PC-3 (cell line): Measurements from ENCODE around the gene SEC61A2. TPM values are rescaled to one million over a fixed set of nuclear protein-coding genes. Genes with fewer than 3 reads are reported as not detected.

ENCODE experiments used
- ATAC-seq: fragments of 200-7000 bp; cut with Tn5 transposase; 2 replicates; pipeline ENCODE4 v1.9.1; 2020; ENCODE audit warnings: mild to moderate bottlenecking, moderate library complexity
- BruUV-seq: library from RNA; stranded (reverse); fragments of 400-500 nt; replicated peaks from 2 replicates; lab custom pipeline; 2021; lab: Mats Ljungman, UMichigan
- CTCF ChIA-PET: fragments of 300-600 bp; sonication (Branson Sonifier 250); formaldehyde crosslinking; loops from one replicate; lab custom pipeline; 2022; ENCODE audit warnings: antibody characterized with exemption; lab: Charles Lee
- POLR2A ChIA-PET: fragments of 300-600 bp; sonication (Branson Sonifier 250); formaldehyde crosslinking; loops from one replicate; lab custom pipeline; 2022; ENCODE audit warnings: antibody characterized with exemption; ENCODE audit not compliant: unreplicated experiment; lab: Charles Lee
- DNase-seq: peaks from one replicate; pipeline ENCODE4 v3.0.0-alpha.2; 2015
- H2AFZ ChIP-seq: fragments of 300-600 bp; sonication (generic); 2 replicates; pipeline ENCODE4 v1.6.0; 2016; ENCODE audit warnings: antibody characterized with exemption, low read length
- H3F3A ChIP-seq: fragments of 300-600 bp; sonication (generic); one replicate; pipeline ENCODE4 v1.6.0; 2017; ENCODE audit warnings: antibody characterized with exemption, low read length, control low read depth, mild to moderate bottlenecking; ENCODE audit not compliant: unreplicated experiment
- H3K27ac ChIP-seq: fragments of 300-600 bp; sonication (generic); 2 replicates; pipeline ENCODE4 v1.5.1; 2016; ENCODE audit warnings: mild to moderate bottlenecking, low read length
- H3K27me3 ChIP-seq: fragments of 300-600 bp; sonication (generic); 2 replicates; pipeline ENCODE4 v1.6.1; 2016; ENCODE audit warnings: low read length, mixed read lengths
- H3K36me3 ChIP-seq: fragments of 300-600 bp; sonication (generic); 2 replicates; pipeline ENCODE4 v1.6.1; 2016; ENCODE audit warnings: low read depth, mixed run types, low read length, mixed read lengths
- H3K4me1 ChIP-seq: fragments of 300-600 bp; sonication (generic); 2 replicates; pipeline ENCODE4 v1.5.1; 2016; ENCODE audit warnings: low read length; ENCODE audit not compliant: insufficient read depth
- H3K4me2 ChIP-seq: fragments of 300-600 bp; sonication (generic); 2 replicates; pipeline ENCODE4 v1.6.0; 2016; ENCODE audit warnings: low read length
- H3K4me3 ChIP-seq: fragments of 300-600 bp; sonication (generic); 2 replicates; pipeline ENCODE4 v1.5.1; 2016; ENCODE audit warnings: mild to moderate bottlenecking, low read length, mixed read lengths
- H3K79me2 ChIP-seq: fragments of 300-600 bp; sonication (generic); 2 replicates; pipeline ENCODE4 v1.6.1; 2017; ENCODE audit warnings: low read length, mixed read lengths
- H3K9ac ChIP-seq: fragments of 300-600 bp; sonication (generic); 2 replicates; pipeline ENCODE4 v1.6.0; 2016; ENCODE audit warnings: mild to moderate bottlenecking, low read length
- H3K9me2 ChIP-seq: fragments of 300-600 bp; sonication (generic); replicated peaks from 2 replicates; pipeline ENCODE4 v1.6.1; 2016; ENCODE audit warnings: mixed run types, low read length, mixed read lengths
- H3K9me3 ChIP-seq: fragments of 300-600 bp; sonication (generic); 2 replicates; pipeline ENCODE4 v1.6.1; 2016; ENCODE audit warnings: low read length, mixed read lengths
- H4K20me1 ChIP-seq: fragments of 300-600 bp; sonication (generic); 2 replicates; pipeline ENCODE4 v1.6.1; 2016; ENCODE audit warnings: low read length, mixed read lengths
- EZH2 ChIP-seq: fragments of 300-600 bp; sonication (generic); IDR thresholded peaks from one replicate; pipeline ENCODE4 v1.6.1; 2017; ENCODE audit warnings: antibody characterized with exemption, mild to moderate bottlenecking, low read length; ENCODE audit not compliant: unreplicated experiment
- EZH2phosphoT487 ChIP-seq: fragments of 300-600 bp; sonication (generic); IDR thresholded peaks from 2 replicates; pipeline ENCODE4 v1.6.1; 2018; ENCODE audit warnings: mild to moderate bottlenecking, antibody characterized with exemption, low read length, borderline replicate concordance
- intact Hi-C: fragments of 100-400 bp; cut with micrococcal nuclease; formaldehyde crosslinking; loops from 2 replicates; pipeline ENCODE4 v1.9.0; 2023
- total RNA-seq: library from RNA; depleted of rRNA; stranded (reverse); fragments of >200 nt; gene quantifications from 2 replicates; pipeline ENCODE4 v1.2.3, GENCODE V29; 2014
- TF ChIP-seq, protein P1 (sequence below): fragments of 300-600 bp; sonication (generic); conservative IDR thresholded peaks from 2 replicates; pipeline ENCODE4 v1.5.1; 2017; ENCODE audit warnings: antibody characterized with exemption, low read depth, mild to moderate bottlenecking, low read length

Gene SEC61A2
- total RNA-seq, 1 experiment from 2014 or later = 5.5 TPM

DNA sequence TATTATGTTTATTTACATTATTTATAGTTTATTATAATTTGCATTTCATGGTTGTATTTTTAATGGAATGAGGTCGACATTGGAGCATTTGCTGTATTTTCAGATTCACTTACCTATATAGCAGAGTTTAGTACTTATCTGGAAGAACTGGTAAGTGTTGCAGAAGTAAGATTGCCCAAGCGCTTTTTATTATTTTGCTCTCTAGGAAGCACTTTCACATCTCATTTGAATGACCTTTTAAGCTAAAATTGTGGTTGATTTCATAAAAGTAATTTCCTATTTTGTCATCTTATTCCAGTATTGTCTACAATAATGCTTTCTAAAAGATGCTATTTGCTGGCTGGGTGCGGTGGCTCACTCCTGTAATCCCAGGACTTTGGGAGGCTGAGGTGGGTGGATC, 28.6 kb downstream of the SEC61A2 start:
- BruUV-seq = no TSS peak
- H3K27ac ChIP-seq = no peak overlapping the region
- H3K79me2 ChIP-seq = no peaks in the 10 kb centered on the region
- DNase-seq = no peak
- no peaks in the 10 kb centered on the region for H3K27me3 ChIP-seq
- H3K9ac ChIP-seq = no peak overlapping the region
- H3K9me3 ChIP-seq = no peaks in the 10 kb centered on the region
- POLR2A ChIA-PET = no interaction called here
- H3K9me2 ChIP-seq = no peaks in the 10 kb centered on the region
- intact Hi-C loops = no loop called here
- no peaks in the 10 kb centered on the region for H4K20me1 ChIP-seq
- no peak overlapping the region for H2AFZ ChIP-seq
- no peak overlapping the region for H3K4me2 ChIP-seq
- ATAC-seq = no peak
- H3K36me3 ChIP-seq = no peaks in the 10 kb centered on the region
- TF ChIP-seq EZH2phosphoT487 (no peak), EZH2 (no peak)
- TF ChIP-seq, protein P1, sequence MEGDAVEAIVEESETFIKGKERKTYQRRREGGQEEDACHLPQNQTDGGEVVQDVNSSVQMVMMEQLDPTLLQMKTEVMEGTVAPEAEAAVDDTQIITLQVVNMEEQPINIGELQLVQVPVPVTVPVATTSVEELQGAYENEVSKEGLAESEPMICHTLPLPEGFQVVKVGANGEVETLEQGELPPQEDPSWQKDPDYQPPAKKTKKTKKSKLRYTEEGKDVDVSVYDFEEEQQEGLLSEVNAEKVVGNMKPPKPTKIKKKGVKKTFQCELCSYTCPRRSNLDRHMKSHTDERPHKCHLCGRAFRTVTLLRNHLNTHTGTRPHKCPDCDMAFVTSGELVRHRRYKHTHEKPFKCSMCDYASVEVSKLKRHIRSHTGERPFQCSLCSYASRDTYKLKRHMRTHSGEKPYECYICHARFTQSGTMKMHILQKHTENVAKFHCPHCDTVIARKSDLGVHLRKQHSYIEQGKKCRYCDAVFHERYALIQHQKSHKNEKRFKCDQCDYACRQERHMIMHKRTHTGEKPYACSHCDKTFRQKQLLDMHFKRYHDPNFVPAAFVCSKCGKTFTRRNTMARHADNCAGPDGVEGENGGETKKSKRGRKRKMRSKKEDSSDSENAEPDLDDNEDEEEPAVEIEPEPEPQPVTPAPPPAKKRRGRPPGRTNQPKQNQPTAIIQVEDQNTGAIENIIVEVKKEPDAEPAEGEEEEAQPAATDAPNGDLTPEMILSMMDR = no peak
- no peaks in the 10 kb centered on the region for H3F3A ChIP-seq
- H3K4me1 ChIP-seq = no peaks in the 10 kb centered on the region
- CTCF ChIA-PET = no interaction called here
- no peak overlapping the region for H3K4me3 ChIP-seq

DNA sequence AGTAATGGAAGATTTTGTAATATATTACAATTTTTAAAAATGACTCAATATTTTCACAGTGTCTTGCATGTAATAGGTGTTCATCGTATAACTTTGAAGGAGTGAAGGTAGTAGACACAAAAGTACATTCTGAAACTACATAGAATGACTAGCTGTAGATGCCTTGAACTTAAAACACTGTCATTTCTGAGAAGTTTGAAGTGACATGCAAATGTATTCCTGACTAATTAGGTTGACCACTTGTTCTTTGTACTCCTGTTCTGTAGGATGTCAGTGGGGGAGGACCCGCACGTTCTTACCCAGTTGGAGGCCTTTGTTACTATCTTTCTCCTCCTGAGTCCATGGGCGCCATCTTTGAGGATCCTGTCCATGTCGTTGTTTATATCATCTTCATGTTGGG, 31.2 kb downstream of the SEC61A2 start:
- Histone ChIP-seq H3K27ac (no peak overlapping the region), H3K9ac (no peak overlapping the region), H4K20me1 (no peaks in the 10 kb centered on the region), H3K79me2 (no peaks in the 10 kb centered on the region), H3K27me3 (no peaks in the 10 kb centered on the region), H3K9me3 (no peaks in the 10 kb centered on the region), H3K4me1 (no peaks in the 10 kb centered on the region), H3K4me2 (no peak overlapping the region), H3K9me2 (no peaks in the 10 kb centered on the region), H2AFZ (no peak overlapping the region), H3K36me3 (no peaks in the 10 kb centered on the region), H3F3A (no peaks in the 10 kb centered on the region), H3K4me3 (no peak overlapping the region)
- ChIA-PET POLR2A (no interaction called here), CTCF (no interaction called here)
- intact Hi-C loops = no loop called here
- no peak for DNase-seq
- no peak for TF ChIP-seq EZH2phosphoT487
- no peak for TF ChIP-seq EZH2
- TF ChIP-seq, protein P1 = no peak
- BruUV-seq = no TSS peak
- no peak for ATAC-seq

DNA sequence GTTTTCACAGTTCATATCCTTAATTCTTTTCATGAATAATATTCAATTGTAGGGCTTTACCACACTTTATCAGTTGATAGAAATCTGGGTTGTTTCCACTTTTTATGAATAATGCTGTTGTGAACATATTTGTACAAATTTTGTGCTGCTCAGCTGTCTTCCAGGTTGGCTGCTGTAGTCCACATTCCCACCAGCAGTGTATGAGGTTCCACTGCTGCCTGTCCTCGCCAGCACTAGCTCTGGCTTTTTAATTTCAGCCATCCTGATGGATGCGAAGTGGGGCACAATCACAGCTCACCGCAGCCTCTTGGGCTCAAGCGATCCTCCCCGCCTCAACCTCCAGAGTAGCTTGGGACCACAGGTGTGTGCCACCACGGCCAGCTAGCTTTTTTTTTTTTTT, 33.5 kb downstream of the SEC61A2 start:
- no peak for TF ChIP-seq EZH2phosphoT487
- TF ChIP-seq, protein P1 = no peak
- TF ChIP-seq EZH2 = no peak
- Histone ChIP-seq H3K9me3 (no peaks in the 10 kb centered on the region), H2AFZ (no peak overlapping the region), H3K9ac (no peak overlapping the region), H3K27me3 (no peaks in the 10 kb centered on the region), H3K4me1 (no peaks in the 10 kb centered on the region), H3K4me3 (no peak overlapping the region), H3K9me2 (no peaks in the 10 kb centered on the region), H3K36me3 (no peaks in the 10 kb centered on the region; the same call in 1 of the 2 replicates), H3K79me2 (no peaks in the 10 kb centered on the region), H4K20me1 (no peaks in the 10 kb centered on the region), H3K27ac (no peak overlapping the region), H3K4me2 (no peak overlapping the region), H3F3A (no peaks in the 10 kb centered on the region)
- ATAC-seq (no peak), DNase-seq (no peak)
- no TSS peak for BruUV-seq
- intact Hi-C loops = no loop called here
- ChIA-PET CTCF (no interaction called here), POLR2A (no interaction called here)
